Mesenchymal stem cell (in vitro differentiated cells and primary cell): ENCODE results near the gene SLC5A5.
"Not testable (repeated sequence)": the region's sequence is repeated elsewhere in the genome, so short reads cannot be mapped to it uniquely, and the experiment has no call there.

ENCODE experiments used
- DNase-seq: peaks from one replicate; pipeline ENCODE4 v3.0.0-alpha.2; 2013
- H2AFZ ChIP-seq: one replicate; pipeline ENCODE4 v1.6.1; 2013; ENCODE audit warnings: low read depth, mild to moderate bottlenecking, control low read depth, inconsistent platforms, low read length, moderate library complexity
- H2AK5ac ChIP-seq: 2 replicates; pipeline ENCODE4 v1.6.1; 2013; ENCODE audit warnings: low read length, moderate library complexity, mild to moderate bottlenecking, inconsistent platforms; ENCODE audit not compliant: severe bottlenecking
- H2BK120ac ChIP-seq: one replicate; pipeline ENCODE4 v1.6.1; 2013; ENCODE audit warnings: low read depth, mild to moderate bottlenecking, inconsistent platforms, low read length, moderate library complexity
- H2BK12ac ChIP-seq, 2 experiments: one replicate each; pipeline ENCODE4 v1.6.1; 2013; ENCODE audit warnings: inconsistent platforms in 2 of 2, low read length in 2 of 2, mild to moderate bottlenecking in 2 of 2, moderate library complexity in 2 of 2, control low read depth in 1 of 2
- H2BK15ac ChIP-seq: one replicate; pipeline ENCODE4 v1.6.1; 2013; ENCODE audit warnings: mild to moderate bottlenecking, low read depth, inconsistent platforms; ENCODE audit not compliant: poor library complexity, severe bottlenecking
- H2BK5ac ChIP-seq: 2 replicates; pipeline ENCODE4 v1.6.1; 2013; ENCODE audit warnings: low read depth, mild to moderate bottlenecking, low read length, control low read depth, inconsistent platforms; ENCODE audit not compliant: poor library complexity, severe bottlenecking
- H3K14ac ChIP-seq, 2 experiments: one replicate each; pipeline ENCODE4 v1.6.1; 2013; ENCODE audit warnings: inconsistent platforms in 2 of 2, low read length in 2 of 2, control low read depth in 1 of 2, mild to moderate bottlenecking in 1 of 2, moderate library complexity in 1 of 2
- H3K18ac ChIP-seq, 2 experiments: one replicate each; pipeline ENCODE4 v1.6.1; 2013; ENCODE audit warnings: inconsistent platforms in 2 of 2, low read length in 2 of 2, control low read depth in 1 of 2, low read depth in 1 of 2, mild to moderate bottlenecking in 1 of 2
- H3K23ac ChIP-seq, 2 experiments: one replicate each; pipeline ENCODE4 v1.6.1; 2013; ENCODE audit warnings: inconsistent platforms in 2 of 2, low read length in 2 of 2, mild to moderate bottlenecking in 2 of 2, moderate library complexity in 2 of 2, control low read depth in 1 of 2
- H3K27ac ChIP-seq: 2 replicates; pipeline ENCODE4 v1.5.1; 2013; ENCODE audit warnings: mild to moderate bottlenecking, moderate library complexity, low read length, control low read depth, inconsistent platforms; ENCODE audit not compliant: poor library complexity, severe bottlenecking
- H3K27me3 ChIP-seq, 2 experiments: 2 replicates each; pipeline versions ENCODE4 v1.6.1 to v1.7.0; 2013; ENCODE audit warnings: low read length in 2 of 2, mild to moderate bottlenecking in 2 of 2, moderate library complexity in 2 of 2, control low read depth in 1 of 2, inconsistent platforms in 1 of 2; ENCODE audit not compliant: control insufficient read depth in 1 of 2, insufficient read depth in 1 of 2
- H3K36me3 ChIP-seq, 2 experiments: 2 replicates each; pipeline versions ENCODE4 v1.6.1 to v1.7.0; 2013; ENCODE audit warnings: low read length in 2 of 2, control low read depth in 1 of 2, inconsistent platforms in 1 of 2, low read depth in 1 of 2, mild to moderate bottlenecking in 1 of 2; ENCODE audit not compliant: insufficient read depth in 2 of 2, control insufficient read depth in 1 of 2
- H3K4ac ChIP-seq, 2 experiments: one replicate each; pipeline ENCODE4 v1.6.1; 2013; ENCODE audit warnings: inconsistent platforms in 2 of 2, low read length in 2 of 2, mild to moderate bottlenecking in 2 of 2, moderate library complexity in 2 of 2, control low read depth in 1 of 2, low read depth in 1 of 2
- H3K4me1 ChIP-seq: 2 replicates; pipeline ENCODE4 v1.6.1; 2013; ENCODE audit warnings: low read depth, low read length, control low read depth; ENCODE audit not compliant: control insufficient read depth, insufficient read depth
- H3K4me2 ChIP-seq: 2 replicates; pipeline ENCODE4 v1.6.1; 2013; ENCODE audit warnings: low read length, mild to moderate bottlenecking, inconsistent platforms; ENCODE audit not compliant: poor library complexity, severe bottlenecking
- H3K4me3 ChIP-seq, 2 experiments: 2 replicates each; pipeline versions ENCODE4 v1.5.1 to v1.7.0; 2013; ENCODE audit warnings: low read length in 2 of 2, mild to moderate bottlenecking in 2 of 2, control low read depth in 1 of 2, low read depth in 1 of 2; ENCODE audit not compliant: insufficient read depth in 1 of 2
- H3K79me1 ChIP-seq: replicated peaks from 2 replicates; pipeline ENCODE4 v1.6.1; 2013; ENCODE audit warnings: mild to moderate bottlenecking, control low read depth, low read length, inconsistent platforms; ENCODE audit not compliant: poor library complexity, severe bottlenecking
- H3K9ac ChIP-seq: 2 replicates; pipeline ENCODE4 v1.7.0; 2013; ENCODE audit warnings: mild to moderate bottlenecking, low read length, moderate library complexity
- H3K9me3 ChIP-seq: 2 replicates; pipeline ENCODE4 v1.7.0; 2013; ENCODE audit warnings: mild to moderate bottlenecking, low read length; ENCODE audit not compliant: control insufficient read depth
- H4K8ac ChIP-seq: one replicate; pipeline ENCODE4 v1.6.1; 2013; ENCODE audit warnings: inconsistent platforms, mild to moderate bottlenecking, low read length, moderate library complexity
- H4K91ac ChIP-seq: one replicate; pipeline ENCODE4 v1.6.1; 2013; ENCODE audit warnings: mild to moderate bottlenecking, low read length, inconsistent platforms
- WGBS: methylation state at CpG from one replicate; pipeline ENCODE4 v1.1.7; 2013; ENCODE audit warnings: mixed read lengths; 5-methylcytosine and 5-hydroxymethylcytosine counted together

Gene SLC5A5

DNA sequence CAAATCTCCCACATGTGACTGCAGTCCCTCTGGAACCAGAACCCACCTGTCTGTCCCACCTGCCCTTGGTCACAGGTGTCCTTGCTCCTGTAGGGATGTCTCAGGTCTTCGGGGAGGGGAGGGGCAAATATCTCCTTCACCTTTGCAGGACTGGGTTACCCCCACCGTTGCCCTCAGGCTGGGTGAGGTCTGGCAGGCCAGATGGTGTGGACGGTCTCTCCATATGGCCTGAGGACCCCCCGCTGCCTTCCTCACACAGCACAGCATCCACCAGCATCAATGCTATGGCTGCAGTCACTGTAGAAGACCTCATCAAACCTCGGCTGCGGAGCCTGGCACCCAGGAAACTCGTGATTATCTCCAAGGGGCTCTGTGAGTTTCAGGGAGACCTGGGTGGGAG, 10.0 kb downstream of the SLC5A5 start:
- Histone ChIP-seq H2AFZ (no peak overlapping the region), H3K79me1 (no peaks in the 10 kb centered on the region), H3K4me1 (no peaks in the 10 kb centered on the region), H2BK5ac (no peak overlapping the region), H3K27me3 (peaks cover 0 to 17% of the 10 kb centered on the region in 2 experiments), H3K9ac (no peak overlapping the region), H2BK120ac (no peak overlapping the region), H3K9me3 (no peaks in the 10 kb centered on the region), H3K4me2 (no peak overlapping the region), H4K91ac (no peak overlapping the region), H3K18ac (no peak overlapping the region), H2BK15ac (no peak overlapping the region), H3K4ac (no peak overlapping the region), H3K36me3 (no peaks in the 10 kb centered on the region), H3K27ac (no peak overlapping the region), H3K4me3 (no peak overlapping the region), H2AK5ac (no peak overlapping the region), H3K14ac (no peak overlapping the region), H2BK12ac (no peak overlapping the region), H4K8ac (no peak overlapping the region), H3K23ac (no peak overlapping the region)
- no peak for DNase-seq
- 80% methylated on average over 7 of the region's 7 CpGs for WGBS

DNA sequence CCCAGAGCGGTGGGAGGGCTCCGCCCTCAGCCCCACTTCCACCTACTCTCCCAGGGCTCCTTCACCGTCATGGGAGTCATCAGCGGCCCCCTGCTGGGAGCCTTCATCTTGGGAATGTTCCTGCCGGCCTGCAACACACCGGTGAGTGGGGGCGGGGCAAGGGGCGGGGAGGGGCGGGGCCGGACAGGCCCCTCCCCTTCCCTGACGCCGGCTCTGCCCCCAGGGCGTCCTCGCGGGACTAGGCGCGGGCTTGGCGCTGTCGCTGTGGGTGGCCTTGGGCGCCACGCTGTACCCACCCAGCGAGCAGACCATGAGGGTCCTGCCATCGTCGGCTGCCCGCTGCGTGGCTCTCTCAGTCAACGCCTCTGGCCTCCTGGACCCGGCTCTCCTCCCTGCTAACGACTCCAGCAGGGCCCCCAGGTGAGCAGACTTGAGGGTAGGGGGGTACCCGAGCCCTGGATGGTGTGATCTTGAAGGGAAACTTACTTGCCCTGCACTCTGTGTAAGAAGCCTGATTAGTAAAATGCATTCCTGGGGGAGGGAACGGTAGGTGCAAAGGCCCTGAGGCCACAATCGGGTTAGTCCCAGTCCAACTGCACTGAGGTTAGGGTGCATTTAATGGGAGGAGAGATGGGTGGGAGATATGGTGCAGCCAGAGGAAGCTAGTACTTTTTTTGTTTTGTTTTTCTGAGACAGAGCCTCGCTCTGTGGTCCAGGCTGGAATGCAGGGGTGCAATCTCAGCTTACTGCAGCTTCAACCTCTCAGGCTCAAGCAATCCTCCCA, 12.1 kb downstream of the SLC5A5 start:
- 81% methylated on average over 33 of the region's 33 CpGs for WGBS
- Histone ChIP-seq H3K36me3 (no peaks in the 10 kb centered on the region), H2BK15ac (no peak overlapping the region), H3K27me3 (peaks cover 0 to 16% of the 10 kb centered on the region in 2 experiments), H3K4me1 (no peaks in the 10 kb centered on the region), H3K14ac (no peak overlapping the region), H4K91ac (no peak overlapping the region), H4K8ac (no peak overlapping the region), H2AK5ac (no peak overlapping the region), H3K9me3 (no peaks in the 10 kb centered on the region), H3K4ac (no peak overlapping the region), H2AFZ (no peak overlapping the region), H2BK120ac (no peak overlapping the region), H3K18ac (no peak overlapping the region), H3K23ac (no peak overlapping the region), H3K4me3 (no peak overlapping the region), H3K9ac (no peak overlapping the region), H3K27ac (no peak overlapping the region), H3K79me1 (no peaks in the 10 kb centered on the region), H3K4me2 (no peak overlapping the region), H2BK5ac (no peak overlapping the region), H2BK12ac (no peak overlapping the region)
- no peak for DNase-seq

DNA sequence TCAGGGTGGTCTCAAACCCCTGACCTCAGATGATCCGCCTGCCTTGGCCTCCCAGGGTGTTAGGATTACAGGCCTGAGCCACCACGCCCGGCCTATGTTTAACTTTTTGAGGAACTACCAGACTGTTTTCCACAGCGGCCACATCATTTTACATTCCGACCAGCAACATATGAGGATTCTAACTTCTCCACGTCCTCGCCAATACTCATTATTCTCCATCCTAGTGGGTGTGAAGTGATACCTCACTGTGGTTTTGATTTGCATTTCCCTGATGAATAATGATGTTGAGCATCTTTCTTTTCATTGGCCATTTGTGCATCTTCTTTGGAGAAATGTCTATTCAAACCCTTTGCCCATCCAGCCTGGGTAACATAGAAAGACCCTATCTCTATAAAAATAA, 14.8 kb downstream of the SLC5A5 start:
- Histone ChIP-seq H2BK5ac (no peak overlapping the region), H3K9ac (no peak overlapping the region), H3K4me2 (no peak overlapping the region), H3K27me3 (peaks cover 3 to 24% of the 10 kb centered on the region in 2 experiments), H2AK5ac (no peak overlapping the region), H3K4ac (no peak overlapping the region), H4K91ac (no peak overlapping the region), H3K27ac (no peak overlapping the region), H3K4me3 (no peak overlapping the region), H2BK12ac (no peak overlapping the region), H3K18ac (no peak overlapping the region), H4K8ac (no peak overlapping the region), H3K23ac (no peak overlapping the region), H2AFZ (no peak overlapping the region), H3K9me3 (no peaks in the 10 kb centered on the region), H3K79me1 (no peaks in the 10 kb centered on the region), H2BK120ac (no peak overlapping the region), H3K36me3 (no peaks in the 10 kb centered on the region), H2BK15ac (no peak overlapping the region), H3K14ac (no peak overlapping the region), H3K4me1 (no peaks in the 10 kb centered on the region)
- 67% methylated on average over 4 of the region's 7 CpGs for WGBS
- DNase-seq, result no peak

DNA sequence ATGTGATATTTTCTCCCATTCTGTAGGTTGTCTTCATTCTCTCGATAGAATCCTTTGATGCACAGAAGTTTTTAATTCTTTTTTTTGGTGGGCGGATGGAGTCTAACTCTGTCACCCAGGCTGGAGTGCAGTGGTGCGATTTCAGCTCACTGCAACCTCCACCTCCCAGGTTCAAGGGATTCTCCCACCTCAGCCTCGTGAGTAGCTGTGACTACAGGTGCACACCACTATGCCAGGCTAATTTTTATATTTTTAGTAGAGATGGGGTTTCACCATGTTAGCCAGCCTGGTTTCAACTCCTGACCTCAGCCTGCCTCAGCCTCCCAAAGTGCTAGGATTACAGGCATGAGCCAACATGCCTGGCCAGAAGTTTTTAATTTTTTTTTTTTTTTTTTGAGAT, 15.5 kb downstream of the SLC5A5 start:
- not testable (repeated sequence) for H3K27ac ChIP-seq, H3K36me3 ChIP-seq, H3K23ac ChIP-seq, DNase-seq, H2BK12ac ChIP-seq, H3K4me2 ChIP-seq, H3K14ac ChIP-seq, H3K4me1 ChIP-seq, H2AK5ac ChIP-seq, H2BK5ac ChIP-seq, H3K9me3 ChIP-seq, H3K79me1 ChIP-seq, H3K9ac ChIP-seq, H2BK15ac ChIP-seq, H3K4me3 ChIP-seq, H2AFZ ChIP-seq, H4K8ac ChIP-seq, H2BK120ac ChIP-seq, H3K4ac ChIP-seq, H3K18ac ChIP-seq, H4K91ac ChIP-seq
- 96% methylated on average over 2 of the region's 4 CpGs for WGBS
- peaks cover 8 to 28% of the 10 kb centered on the region in 2 experiments for H3K27me3 ChIP-seq
